GM18873 (cell line): ENCODE data around the gene HOTAIR.

ENCODE experiments used
- ATAC-seq: cut with Tn5 transposase; IDR thresholded peaks from one replicate; pipeline ENCODE4 v1.9.1; 2021; ENCODE audit warnings: mild to moderate bottlenecking, moderate library complexity, moderate number of reproducible peaks; ENCODE audit not compliant: unreplicated experiment, low FRiP score

HOTAIR gene

DNA sequence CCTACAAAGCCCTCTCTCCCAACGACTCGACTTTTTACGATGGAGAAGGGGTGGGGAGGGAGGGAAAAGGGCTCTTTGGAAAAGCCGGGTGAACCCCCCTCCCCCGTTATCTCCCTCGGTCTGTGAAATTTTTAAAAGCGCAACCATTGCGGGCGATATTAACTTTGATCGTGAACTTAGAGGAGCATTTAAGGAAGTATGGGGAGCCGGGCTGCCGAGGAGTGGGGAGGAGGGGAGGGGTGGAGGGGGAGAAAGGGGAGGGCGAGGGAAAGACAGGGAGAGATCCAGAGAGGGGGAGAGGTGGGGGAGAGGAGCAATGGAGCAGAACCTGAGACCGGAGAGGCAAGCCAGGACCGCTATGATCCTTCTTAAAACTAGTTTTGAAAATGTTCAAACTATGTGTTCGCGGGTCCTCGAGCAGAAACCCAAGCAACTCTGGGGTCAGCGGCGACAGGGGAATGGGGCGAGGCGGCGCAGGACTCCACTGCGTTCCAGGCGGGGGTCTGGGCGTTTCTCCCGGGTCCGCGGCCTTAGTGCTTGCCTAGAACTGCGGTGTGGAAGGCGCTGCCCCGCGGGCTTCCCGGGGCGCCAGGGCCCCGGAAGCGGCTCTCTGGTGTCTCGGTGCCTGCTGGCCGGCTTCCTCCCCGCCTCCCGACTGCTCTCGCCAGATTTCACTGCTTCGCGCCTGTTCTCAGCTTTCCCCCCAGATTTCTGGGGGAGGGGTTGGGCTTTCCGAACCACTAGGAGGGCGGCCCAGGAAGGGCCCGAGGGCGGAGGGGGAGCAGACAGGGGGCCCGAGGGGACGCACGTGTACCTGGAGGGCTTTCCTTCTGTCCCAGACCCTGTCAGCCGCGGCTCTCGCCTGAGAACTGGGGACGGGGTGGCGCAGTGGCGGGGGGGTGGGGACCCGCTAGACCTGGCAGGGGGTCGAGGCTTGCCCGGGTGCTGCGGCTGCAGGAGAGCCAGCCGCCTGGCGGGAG, at the start of gene HOTAIR:
Gene HOTAIR (minus strand): TSS at position 871 of the 980 bp plus-strand sequence.
- ATAC-seq = no peak

DNA sequence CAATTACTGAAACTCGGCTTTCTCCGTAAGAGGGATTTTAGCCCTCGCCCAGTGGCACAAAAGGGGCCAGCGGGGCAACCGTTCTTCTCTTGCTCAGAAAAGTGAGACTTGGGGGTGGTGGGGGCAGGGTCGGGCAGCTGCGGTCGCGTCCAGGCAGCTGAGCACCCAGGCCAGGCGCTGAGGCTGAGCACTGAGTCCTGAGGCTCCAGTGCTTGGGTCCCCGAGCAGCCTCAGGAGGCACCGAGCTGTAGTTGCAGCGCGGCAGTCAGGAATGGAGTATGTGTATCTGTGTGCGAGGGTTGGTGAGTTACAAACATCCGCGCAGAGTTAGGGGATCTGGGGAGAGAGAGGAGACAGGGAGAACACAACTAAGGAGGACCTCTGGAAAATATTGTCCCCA, 49.4 kb upstream of the HOTAIR start:
- ATAC-seq = no peak

DNA sequence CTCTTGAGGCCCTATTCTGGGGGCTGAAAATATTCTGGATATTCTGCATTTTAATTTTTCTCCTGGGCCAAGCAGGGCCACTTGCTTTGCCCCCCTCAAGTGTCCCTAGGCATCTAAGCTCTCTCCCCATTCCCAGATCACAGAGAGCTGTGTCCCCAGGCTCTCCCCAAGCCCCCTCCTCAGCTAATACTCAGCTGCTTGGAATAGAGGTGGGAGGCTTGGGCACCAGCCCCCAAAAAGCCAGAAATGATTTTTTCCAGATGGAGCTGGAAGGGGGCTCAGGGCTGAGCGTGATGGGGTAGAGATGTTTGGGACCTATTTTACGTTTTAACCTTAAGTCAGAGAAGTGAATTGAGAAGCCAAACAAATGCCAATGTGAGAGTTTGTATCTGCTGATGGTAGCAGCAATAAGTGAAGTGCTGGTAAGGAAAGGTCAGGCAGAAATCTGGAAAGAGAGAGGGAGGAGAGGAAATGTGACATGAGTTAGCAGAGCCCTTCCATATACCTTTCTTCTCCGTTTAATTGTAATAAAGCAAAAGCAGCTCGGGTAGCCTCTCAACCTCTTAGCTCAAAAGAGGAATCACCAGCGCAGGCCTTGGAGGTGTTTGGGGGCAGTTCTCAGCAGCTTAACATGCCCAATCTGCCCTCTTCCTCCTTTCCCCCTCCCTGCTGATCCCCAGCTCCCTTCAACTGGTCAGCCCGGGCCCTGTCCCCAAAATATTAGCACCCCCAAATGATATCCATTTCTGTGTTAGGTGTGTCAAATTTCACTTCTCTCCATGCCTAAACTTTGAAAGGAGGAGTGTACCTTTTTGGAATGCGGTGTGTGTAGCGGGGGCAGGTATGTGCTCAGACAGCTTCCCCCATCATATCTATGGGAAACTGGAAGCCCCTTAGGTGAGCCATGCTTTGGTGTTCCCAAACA, 48.5 kb upstream of the HOTAIR start:
- ATAC-seq = no peak

DNA sequence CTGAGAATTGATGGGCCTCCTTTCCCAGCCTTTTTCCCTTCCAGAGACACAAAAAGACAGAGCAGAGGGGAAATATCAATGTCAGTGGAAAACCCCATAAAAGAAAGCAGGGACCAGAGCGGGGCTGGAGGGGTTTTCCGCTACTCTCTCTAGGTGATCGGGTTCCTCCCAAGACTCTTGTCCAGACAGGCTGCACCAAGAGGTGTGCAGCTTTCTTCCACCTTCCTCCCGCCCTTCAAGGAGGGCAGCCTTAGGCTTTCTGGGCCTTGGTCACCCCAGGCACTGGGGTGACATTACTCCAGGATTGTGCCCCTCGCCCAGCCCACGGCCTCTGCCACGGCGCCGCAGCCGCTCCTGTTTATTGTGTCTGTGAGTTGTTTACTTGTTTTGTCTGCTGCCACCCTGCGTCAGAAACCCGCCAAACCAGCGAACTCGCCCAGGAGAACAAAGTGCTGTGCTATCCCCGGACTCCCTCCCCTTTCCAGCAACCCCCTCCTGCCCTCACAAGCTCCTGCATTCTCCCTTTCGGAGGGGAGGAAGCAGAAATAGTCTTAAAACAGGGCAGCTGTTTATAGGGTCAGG, 46.8 kb upstream of the HOTAIR start:
- no peak for ATAC-seq

DNA sequence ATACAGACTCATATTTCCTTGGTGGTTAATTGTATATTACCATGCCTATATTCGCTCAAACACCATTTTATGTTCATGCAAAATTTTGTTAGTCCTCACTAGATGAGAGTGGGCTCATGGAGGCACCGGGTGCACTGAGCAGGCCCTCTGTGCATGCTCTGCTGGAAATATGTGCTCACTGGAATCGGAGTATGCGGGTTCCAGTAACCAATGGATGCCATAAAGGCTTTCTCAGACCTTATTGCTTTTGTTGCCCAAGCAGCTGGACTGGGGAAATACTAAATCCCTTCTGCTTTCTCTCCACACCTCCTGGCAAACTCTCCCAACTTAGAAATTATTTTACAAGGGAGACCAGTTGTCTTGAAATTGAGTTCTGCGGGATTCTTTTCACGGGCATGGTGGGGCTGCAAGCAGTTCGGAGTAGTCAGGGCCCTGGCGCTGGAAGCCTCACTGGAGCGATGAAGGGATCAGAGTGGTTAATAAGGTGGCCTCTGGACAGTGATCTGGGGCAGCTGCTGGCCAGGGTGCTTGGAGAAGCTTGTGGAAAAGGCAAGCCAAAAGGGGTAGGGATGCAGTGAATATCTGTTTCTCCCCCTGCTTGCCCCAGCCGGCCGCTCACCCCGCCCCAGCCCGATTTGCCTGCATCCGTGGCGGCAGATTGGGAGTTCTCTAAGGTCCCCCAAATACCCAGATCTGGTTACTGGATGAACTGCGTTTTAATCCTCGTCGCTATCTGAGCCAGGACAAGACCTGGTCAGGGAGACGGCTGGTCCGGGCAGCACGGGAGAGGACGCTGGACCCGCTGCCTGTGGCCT, 46.0 kb upstream of the HOTAIR start:
- no peak for ATAC-seq

DNA sequence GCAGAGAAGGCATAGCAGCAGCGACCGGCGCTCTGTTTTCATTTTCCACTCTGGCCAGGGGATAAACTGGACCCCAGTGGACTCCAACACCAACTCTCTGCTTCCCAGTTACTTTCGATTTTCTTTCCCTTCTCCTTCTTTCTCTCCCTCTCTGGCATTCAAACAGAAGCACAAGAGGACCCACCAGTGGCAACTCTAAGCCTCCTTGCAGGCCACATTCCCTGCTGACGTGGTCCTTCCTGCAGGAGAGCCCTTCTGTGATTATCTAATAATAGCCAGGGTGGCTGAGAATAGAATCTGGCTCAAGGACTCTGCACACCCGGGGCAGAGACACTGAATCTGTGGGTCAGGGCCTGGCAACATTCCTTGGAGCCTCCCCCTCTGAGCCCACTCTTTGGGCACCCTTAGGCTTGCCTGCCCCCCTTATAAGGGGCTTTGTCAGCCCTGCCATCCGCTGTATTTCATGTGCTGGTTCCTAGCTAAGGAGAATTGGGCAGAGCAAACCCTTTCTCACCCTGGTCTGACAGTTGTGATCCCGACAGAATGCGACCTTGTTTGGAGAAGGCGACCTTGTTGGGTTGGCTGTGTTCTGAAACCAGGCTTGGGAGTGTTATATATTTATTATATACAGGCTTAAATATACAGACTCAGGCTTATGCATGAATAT, 45.3 kb upstream of the HOTAIR start:
- no peak for ATAC-seq

DNA sequence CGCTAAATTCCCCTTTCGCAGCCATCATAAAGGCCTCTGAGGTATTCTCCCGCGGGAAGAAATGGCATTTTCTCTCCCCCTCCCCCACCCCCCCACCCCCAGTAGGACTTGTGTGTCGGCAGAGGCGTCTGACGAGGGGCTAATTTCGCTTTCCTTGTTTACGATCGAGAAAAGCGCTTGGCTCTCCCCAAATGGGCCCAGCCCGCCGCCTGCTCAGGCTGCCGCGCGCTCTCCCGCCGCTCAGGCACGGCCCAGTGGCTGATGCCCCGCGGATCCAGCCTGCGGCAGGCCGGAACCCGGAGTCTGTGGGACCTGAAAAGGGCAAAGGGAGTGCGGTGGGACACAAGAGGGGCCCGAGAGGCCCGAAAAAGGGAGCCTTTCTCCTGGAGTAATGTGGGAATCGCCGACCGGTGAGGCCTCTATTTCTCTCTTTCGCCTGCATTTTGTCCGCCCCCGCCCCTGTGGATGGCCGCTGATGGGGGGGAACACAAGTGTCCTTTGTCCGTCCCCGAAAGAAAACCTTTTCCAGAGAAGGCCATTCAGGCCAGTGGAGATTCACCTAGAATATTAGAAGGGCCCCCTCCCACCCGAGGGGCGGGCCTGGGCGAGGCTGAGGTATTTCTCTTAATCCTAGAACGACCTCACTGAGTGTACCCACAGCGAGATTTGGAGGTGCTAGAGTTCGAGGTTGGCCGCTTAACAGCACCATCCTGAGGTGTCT, 44.5 kb upstream of the HOTAIR start:
- ATAC-seq = no peak

DNA sequence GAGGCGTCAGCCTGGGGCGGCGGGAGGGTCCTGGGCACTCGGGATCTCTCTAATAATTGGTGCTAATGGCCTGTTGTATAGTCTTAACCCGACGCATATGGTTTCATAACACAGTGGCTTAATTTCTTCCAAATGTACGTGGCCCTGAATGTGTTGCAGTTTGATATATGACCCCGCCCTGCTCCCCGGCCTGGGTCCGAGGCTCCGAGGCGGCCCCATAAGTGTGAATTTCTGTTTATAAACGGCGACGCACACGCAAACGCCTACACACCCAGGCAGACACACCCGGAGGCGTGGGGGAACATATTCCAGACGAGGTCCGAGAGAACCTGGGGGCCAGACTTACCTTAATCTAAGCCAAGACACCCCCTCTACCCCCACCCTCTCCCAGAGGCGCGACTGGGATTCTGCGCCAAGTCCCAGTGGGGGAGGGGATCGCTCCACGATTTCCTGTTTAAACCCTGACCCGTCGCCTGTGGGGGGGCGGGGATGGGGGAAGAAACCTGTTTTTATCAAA, 43.8 kb upstream of the HOTAIR start:
- no peak for ATAC-seq

DNA sequence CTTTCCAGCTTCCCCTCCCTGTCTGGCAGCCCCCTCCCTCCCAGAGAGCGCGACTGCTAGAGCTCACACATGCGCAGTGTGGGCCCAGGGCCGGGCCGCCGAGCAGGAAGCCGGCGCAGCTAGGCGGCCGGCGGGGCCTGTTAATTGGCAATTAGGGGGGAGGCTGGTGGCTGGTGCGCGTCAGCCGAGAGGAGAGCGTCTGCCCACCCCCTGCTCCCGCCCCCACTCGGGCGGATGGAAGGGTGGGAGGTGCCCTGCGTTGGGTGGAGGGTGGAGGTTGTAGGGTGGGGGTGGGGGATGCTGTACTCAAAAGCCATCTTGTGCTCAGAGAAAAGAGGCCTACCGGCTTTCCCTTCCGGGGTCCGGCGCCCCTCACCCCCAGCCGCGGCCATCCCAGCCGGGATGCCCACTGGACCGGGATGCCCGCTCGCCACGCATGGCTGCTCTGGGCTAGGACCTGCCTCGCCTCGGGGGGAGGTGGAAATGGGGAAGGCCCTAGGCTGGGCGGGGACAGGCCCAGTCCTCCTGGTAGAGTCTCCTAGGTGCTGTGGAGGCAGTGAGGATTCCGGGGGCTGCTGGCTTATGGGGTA, 43.2 kb upstream of the HOTAIR start:
- ATAC-seq = no peak

DNA sequence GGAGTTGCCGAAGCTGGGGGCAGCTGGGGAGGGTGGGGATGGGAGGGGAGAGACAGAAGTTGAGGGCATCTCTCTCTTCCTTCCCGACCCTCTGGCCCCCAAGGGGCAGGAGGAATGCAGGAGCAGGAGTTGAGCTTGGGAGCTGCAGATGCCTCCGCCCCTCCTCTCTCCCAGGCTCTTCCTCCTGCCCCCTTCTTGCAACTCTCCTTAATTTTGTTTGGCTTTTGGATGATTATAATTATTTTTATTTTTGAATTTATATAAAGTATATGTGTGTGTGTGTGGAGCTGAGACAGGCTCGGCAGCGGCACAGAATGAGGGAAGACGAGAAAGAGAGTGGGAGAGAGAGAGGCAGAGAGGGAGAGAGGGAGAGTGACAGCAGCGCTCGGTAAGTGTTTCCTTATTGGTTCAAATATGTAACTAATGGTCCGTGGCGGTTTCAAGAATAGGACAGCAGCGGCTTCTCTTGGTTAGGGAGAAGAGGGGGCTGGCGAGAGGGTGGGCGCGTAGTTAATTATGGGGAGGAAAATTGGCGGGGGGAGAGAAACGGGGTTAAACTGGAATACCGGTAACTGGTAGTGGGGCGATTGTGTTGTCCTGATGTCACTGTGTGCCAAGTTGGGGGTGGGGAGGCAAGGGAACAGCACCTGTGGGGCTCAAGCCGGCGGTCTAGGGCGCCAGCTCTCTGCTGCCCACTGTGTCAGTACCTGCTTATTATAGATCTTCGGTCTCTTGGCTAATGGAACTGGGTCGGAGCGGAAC, 42.5 kb upstream of the HOTAIR start:
- no peak for ATAC-seq

DNA sequence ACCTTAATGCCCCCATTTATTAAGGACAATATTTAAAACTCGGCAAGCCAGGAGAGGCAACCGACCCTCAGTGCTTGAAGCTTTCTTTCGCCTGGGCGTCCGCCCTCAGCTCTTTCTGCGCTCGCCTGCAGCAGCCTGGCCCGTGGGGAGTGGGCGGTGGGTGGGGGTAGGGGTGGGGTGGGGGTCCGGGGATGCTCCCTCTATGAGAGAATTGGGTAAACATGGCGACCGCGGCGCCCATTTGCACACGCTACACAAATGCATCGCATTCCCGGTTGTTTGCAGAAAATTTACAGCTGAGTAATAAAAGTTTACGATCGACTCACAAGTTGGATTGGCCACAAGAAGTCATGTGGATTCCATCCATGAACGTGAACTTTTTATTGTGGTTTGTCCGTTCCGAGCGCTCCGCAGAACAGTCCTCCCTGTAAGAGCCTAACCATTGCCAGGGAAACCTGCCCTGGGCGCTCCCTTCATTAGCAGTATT, 41.8 kb upstream of the HOTAIR start:
- ATAC-seq = no peak

DNA sequence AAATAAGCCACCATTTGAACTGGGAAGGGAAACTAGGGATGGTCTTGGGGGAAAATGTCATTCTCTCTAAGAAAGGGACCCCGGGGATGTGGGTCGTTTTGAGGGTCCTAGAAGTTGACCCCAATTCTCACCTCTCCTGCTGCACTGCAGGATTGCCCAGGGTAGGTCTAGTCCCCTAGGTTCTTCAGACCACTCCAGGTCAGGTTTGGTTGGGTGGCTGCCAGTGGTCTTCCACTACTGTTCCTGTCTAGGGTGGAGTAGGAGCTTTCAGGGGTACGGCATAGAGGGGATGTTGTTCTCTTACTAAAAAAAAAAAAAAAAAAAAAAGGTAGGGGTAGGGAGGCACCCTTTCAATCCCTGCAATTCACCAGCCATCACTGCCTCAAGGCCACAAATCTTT, 41.3 kb upstream of the HOTAIR start:
- no peak for ATAC-seq

DNA sequence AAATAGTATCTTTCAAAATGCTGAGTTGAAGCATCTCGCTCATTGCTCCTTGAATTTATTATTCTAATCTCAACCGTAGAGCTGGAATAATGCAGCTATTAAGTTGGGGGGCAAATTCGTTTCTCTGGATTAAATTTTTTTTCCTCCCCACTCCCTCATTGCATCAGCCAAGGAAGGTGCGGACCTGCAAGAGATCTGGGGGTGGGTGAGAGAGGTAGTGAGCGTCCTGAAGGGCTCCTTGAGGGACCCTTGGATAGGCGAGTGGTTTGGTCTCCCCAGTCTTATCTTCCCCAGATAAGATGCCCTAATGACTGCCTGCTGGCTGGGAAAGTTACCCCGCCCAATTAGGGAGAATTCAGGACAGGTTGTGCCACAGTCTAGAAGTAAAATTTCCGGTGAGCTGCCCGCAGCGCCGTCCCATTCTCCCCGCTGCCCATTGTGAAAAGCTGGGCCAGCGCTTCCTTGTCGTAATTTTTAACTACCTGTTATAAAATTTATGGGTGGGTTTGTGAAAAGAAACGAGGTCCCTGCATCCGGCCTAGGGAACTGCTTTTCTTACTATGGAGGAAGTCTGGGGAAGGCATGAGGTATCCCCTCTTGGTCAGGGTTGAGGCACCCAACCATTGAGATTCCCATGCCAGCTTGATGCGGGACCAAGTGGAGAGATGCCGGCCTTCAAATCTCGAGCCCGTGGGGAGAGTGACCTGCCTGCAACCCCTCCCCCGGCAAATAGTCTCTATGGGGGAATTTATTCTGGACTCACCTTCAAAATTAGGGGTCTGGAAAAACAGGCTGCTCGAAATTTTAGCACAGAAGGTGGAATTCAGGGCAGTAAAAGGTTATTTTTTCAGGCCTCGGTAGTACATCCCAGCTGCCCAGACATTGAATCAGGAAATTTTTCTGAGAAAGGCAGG, 40.5 kb upstream of the HOTAIR start:
- ATAC-seq = no peak

DNA sequence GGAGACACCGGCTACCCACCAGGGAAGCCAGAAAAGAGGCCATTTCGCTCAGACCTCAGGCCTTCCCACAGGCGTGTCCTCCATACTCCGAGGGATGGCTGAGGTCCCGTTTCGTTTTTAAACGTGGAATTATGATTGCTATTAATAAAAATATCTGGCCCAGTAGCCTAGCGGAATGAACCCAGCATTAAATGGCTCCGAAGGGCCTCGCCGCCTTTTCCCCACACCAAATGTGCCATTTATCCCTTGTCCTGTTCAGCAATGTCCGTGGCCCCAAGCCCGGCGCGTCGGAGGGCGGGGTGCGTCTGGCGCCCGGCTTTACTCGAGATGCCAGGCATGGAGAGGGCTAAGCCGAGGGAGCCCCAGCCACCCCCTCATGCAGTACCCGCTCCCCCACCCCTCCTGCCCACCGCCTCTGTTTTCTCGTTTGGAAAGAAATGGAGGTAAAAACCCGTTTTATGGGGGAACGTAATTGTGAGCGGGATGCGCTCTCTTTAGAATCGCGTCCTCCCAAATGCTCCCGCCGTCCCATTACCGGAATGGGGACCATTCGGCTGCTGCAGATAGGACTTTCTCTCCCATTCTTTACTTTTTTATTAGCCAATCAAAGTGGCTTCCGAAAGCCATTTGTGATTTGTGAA, 39.7 kb upstream of the HOTAIR start:
- no peak for ATAC-seq

DNA sequence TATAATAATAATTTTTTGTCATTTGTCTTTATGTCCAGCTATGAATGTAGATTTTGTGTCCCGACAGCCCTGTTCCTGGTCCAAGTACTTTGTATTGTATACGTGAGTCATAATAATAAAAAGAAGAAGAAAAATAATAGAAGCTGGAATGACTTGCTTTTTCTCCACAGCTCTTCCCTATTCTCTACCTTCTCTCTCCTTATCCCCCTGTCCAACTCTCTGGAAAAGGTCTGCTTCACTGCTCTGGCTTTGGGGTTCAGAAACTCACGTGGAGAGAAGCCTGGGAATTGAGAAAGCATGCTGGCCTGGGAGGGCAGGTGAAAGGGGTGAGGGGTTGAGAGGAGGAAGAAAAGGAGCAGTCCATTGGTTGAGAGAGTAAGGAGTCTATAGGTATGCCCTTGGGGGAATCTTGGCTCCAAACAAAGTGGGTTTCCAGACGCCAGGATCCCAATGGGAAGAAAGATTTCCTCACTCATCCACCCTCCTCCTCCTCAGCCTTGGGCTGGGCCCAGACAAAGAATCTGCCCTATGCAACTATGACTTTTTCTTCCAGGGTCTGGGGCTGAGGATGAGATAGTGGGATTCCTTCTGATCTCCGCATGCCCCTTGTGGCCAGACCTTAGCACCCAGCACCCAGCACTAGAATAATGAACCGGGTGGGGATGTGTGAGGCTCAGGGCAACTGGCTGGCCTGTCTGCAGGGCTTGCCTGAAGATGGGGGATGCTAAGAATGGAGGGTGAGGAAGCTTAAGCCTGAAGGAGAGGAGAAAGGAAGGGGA, 38.1 kb upstream of the HOTAIR start:
- no peak for ATAC-seq
